Posterior cingulate gyrus (tissue), 11 donors: ENCODE data around the gene PTPRN2.

Source experiments
- DNase-seq, 10 donors: peaks; one replicate each; pipeline versions ENCODE4 v3.0.0 to v3.0.0-alpha.2; 2020 to 2021; ENCODE audit warnings: mixed read lengths in 3 of 10
- intact Hi-C: fragments of 100-400 bp; cut with DNase I; formaldehyde crosslinking; loops from one replicate; pipeline ENCODE4 v1.15.1; 2023

PTPRN2 gene

DNA sequence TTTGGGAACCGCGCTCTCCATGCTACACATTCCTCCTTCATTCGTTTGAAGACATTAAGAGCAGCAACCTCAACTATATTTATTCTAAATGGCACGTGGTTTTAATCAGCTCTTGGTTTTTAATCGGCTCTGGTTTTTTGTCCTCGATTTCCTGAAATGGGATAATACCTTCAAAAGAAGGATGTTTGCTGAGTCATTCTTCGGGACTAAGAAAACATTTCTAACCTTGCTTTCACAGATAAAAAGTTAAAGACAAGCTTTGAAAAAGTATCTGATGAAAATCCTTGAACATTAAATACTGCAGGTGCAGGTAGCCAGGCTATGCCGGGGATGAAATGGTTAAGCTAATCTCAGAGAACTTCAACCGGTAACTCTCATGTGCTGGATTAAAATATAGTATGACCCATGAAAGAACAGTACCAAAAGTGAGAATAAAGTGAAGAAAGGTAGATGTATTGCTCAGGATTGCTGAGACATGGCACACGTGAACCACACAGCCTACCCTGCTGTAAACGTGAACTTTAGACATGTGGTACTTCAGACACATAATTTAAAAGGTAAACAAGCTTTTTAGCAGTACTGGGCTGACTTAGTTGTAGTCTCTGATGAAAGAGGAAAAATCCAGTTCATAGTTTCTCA is 89.1 kb downstream of the PTPRN2 start:
- intact Hi-C loops = no loop called here
- no peak for DNase-seq

DNA sequence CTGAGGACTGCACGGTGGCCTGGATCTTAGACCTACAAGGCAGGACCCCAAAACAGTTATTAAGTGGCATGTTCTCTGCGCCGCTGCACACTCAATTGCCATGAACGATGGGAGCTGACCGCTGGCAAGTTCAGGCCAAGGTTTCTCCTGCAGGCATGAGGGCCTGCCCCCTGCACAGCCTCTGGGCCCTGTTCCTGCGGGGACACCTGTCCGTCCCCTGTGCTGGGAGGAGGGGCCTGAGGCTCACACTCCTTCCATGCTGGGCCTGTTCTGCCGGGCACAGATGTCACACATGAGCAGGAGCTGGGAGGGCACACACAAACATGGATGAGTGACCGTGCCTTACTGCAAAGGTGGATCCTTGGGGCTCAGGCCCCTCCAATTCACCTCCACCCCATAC is 90.0 kb downstream of the PTPRN2 start:
- intact Hi-C loops = no loop called here
- DNase-seq = peak in 1 of 10 donors; percentile 76

DNA sequence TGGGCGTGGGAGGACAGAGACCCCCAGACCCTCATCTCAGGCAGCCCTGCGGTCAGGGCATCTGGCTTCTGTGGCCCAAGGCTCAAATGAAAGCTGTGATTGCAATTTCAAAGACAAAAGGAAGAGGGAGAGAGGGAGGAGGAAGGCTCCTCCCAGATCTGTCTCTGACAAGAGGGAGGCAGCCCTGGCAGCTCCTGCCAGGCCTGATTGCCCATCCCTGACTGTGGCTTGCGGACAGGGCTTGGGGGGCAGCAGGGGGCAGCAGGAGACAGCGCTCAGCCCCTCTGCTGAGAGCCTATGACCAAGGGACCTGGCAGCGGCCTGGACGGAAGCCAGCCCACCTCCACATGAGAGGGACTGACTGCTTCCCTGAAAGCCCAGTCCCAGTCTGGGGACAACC is 91.8 kb downstream of the PTPRN2 start:
- peak in 3 of 10 donors; percentile 78 to 88 (median 86) for DNase-seq
- intact Hi-C loops = no loop called here

DNA sequence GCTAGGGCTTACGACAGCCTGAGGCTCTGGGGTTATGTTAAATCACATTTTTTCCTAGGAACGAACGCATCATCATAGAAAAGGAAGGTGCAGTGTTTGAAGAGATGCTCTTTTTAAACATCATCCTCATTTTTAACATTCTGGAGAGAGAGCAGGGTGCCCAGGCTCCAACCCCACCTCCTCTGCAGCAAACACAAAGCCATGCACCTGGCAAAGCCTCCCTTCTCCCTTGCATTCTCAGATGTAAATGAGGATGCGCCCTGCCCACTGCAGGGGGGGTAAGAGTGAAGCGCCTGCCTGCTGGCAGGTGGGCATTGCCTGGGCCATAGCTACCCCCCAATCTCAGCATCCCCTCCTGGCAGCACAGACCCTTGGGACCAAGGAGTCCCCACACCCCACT is 92.4 kb downstream of the PTPRN2 start:
- DNase-seq = peak in 4 of 10 donors; percentile 34 to 90 (median 81)
- intact Hi-C loops = no loop called here

DNA sequence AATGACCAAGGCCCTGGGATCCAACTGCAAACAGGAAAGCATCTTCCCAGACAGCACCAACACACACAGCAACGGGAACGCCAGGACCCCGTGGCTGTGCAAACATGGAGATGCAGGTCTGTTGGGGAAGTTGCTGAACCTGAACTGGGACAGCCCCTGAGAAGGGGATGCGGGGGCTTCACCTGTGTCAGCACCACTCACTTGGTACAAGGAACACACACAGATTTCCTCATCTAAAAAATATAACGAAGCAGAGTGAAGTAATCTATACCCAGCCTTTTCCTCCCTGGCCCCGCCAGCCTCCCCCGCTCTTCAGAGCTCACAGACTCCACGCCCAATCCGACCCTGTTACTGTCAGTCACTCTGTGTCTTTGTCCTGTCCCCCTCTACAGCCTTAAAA is 93.0 kb downstream of the PTPRN2 start:
- peak in 3 of 10 donors; percentile 48 to 52 (median 49) for DNase-seq
- intact Hi-C loops = no loop called here

DNA sequence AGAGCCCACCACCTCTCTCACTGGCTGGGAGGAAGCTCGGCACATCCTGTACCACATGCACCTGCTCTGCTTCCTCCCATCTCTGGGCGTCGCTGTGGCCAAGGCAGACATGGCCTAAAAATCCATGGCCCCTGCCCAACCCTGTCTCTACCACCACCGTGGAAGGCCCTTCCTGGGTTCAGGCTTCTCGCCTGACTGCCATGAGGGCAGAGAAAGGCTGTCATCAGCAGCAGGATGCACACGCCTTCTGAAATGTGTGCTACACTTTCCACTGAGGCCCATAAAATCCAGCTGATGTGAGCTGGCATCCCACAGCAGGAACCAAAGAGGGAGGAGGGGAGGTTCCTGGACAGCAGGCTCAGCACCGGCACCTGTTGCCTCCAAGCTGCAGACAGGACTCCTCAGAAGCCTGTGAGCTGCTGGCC is 93.4 kb downstream of the PTPRN2 start:
- DNase-seq = peak in 4 of 10 donors; percentile 46 to 89 (median 76)
- intact Hi-C loops = no loop called here

DNA sequence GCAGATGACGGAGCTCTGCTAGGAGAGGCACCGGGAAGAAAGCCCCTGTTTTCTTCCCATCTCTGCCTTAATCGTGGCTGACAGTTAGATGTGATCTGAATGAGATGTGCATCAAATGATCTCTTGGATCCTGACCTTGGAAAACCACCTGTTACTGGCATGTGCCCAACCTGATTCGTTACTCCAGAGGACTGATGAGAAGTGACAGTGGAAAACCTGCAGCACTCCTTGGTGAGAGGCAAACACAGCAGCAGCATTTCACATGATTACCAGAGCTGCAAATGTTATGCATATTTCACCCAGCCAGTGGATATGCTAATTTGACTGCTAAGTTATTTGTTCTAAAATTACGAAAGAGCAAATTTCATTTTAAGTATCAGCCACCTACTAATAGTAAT is 95.3 kb downstream of the PTPRN2 start:
- intact Hi-C loops = no loop called here
- DNase-seq = peak in 1 of 10 donors; percentile 41

DNA sequence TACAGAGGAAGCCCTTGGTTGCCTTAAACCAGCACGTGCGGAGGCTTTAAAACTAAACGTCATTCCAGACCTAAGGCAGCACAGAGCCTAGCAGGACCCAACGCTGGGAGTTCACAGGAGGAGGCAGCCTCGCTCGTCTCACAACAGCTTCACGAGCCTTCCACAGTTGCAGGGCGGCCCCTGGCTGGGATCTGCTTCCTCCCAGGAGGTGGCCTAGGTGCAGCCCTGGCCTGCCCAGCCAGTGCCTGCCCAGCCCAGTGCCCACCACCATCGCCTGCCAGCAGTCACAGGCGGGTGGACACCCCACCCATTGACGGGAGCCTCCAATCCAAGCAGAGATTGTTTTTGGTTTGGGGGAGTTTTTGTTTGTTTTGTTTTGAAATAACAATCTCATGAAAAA is 96.5 kb downstream of the PTPRN2 start:
- DNase-seq = peak in 1 of 10 donors; percentile 60
- intact Hi-C loops = no loop called here

DNA sequence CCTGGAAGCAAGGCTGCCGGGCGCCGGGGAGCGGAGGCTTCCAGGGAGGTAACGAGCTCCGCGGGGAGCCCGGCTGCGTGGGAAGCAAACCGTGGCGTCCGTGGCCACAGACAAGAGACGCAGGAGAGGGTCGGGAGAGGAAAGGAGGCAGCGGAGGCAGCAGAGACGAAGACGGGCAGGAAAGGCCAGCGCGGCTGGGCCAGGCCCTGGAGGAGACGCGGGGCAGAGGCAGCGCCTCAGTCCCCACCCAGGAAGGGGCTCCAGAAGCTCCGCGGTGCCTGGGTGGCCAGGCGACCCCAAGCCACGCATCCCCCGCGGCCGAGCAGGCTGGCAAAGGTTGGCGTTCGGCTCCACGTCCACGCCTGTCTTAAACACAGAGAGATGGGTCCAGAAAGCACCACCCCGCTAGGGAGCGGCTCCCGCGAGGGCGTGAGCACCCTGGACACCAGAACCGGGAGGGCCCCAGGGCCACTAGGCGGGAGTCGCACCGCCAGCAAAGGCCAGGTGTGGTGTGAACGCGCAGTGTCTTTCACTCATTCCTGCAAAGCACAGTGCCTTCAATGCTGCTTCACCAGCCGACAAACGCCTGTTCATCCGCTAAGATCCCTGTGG is 97.3 kb downstream of the PTPRN2 start:
- DNase-seq = peak in 2 of 10 donors; percentile 73 to 82

DNA sequence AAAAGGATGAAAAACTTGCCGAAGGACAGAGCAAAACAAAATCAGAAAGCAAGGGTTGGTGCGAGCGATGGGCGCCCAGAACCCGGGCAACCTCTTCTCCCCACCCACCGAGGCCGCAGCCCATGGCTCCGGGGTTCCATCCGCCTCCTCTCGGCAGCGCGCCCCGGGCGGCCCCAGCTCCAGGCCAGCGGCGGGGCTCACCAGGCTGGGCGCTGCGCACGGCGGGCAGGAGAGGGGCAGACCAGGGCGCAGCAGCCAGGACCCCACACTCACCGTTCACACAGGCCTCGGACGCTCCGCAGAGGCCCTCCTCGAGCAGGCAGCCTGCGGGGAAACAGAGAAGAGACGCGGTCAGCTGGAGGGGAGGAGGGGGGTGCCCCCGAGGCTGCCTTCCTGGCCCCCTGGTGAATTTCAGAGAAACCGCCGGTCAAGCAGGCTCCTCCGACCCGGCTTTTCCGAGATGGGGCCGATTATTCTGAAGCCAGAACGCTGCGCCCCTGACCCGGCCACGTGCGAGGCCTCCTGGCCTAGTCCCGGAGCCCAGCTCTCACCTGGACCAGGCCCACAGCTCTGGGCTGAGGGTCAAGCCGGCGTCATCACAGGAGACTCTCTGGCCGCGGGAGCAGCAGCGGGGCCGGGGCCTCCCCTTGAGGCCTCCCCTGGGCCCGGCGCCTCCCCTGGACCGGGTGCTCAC is 98.0 kb downstream of the PTPRN2 start:
- peak in 1 of 10 donors; percentile 45 for DNase-seq
- intact Hi-C loops = no loop called here

More for the DNA sequence above, 97.3 kb downstream of the PTPRN2 start:
- intact Hi-C loops = no loop called here

DNA sequence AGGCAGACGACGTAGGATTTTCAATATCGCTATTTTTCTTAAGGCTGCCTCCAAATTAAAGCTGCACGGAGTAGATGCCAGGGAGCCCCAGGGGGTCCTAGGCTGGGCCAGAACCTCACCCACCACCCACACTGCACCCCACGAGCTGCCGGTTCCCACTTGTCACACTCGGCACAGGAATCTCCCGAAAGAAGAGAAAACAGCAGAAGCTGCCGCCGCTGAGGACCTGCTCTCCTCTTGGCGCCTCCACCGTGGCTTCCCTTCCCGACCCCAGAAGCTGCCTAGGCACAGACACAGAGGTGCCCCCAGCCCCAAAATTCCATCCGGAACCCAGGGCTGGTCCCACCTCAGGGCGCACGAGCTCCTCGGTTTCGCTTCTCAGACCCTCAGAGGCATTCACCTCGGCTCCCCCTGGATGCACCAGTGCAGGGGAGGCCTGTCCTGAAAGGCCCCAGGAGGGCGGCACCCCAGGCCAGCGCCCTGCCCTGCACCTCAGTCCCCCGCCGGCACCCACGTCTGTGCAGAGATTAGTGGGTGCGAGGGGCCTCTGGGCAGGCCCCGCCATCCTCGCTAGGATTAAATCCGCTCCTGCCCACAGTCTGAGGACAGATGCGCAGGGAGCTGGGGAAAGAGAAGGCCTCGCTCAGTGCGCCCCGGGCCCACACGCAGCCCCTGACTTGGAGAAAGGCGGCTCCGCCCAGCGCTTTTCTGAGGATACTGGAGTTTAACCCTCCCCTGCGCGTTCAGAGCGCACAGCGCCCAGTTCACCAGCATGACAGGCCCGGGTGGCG is 99.2 kb downstream of the PTPRN2 start:
- peak in 2 of 10 donors; percentile 74 to 78 for DNase-seq
- intact Hi-C loops = no loop called here

DNA sequence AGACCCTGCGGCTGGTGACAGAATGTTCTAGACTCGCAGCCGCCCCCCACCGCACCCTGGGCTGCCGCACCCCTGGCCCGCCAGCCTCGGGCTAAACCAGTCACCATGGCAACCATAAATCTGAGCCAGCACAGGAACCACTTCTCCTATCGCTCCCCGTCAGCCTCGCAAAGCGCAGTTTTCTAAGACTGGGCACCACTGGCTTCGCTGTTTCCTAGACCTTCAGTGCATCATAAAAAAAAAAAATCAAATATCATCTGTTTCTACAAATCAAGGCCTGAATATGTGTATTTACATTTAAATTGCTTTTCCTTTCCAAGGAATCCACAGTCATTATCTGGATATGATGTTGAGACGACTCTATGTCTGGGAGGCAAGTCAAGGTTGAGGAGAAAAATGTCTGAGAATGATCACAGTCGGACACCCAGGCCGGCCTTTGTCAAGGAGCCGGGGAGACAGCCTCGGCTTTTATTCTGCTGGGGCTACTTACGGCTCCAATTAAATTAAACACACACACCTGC is 99.9 kb downstream of the PTPRN2 start:
- peak in 3 of 10 donors; percentile 39 to 88 (median 88) for DNase-seq
- intact Hi-C loops = no loop called here

DNA sequence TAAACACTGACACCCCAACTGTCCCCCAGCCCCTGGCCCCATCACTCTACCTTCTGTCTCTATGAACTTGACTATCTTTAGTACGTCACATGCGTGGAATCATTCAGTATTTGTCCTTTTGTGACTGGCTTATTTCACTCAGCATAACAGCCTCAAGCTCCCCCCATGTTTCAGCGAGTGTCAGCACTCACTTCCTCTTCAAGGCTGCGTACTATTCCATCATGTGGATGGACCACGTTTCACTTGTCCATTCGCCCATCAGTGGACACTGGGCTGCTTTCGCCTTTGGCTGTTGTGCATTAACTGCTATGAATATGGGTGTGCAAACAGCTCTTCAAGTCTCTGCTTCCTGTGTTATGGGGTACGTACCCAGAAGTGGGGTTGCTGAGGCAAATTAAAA is 100.7 kb downstream of the PTPRN2 start:
- intact Hi-C loops = no loop called here
- peak in 1 of 10 donors; percentile 33 for DNase-seq

DNA sequence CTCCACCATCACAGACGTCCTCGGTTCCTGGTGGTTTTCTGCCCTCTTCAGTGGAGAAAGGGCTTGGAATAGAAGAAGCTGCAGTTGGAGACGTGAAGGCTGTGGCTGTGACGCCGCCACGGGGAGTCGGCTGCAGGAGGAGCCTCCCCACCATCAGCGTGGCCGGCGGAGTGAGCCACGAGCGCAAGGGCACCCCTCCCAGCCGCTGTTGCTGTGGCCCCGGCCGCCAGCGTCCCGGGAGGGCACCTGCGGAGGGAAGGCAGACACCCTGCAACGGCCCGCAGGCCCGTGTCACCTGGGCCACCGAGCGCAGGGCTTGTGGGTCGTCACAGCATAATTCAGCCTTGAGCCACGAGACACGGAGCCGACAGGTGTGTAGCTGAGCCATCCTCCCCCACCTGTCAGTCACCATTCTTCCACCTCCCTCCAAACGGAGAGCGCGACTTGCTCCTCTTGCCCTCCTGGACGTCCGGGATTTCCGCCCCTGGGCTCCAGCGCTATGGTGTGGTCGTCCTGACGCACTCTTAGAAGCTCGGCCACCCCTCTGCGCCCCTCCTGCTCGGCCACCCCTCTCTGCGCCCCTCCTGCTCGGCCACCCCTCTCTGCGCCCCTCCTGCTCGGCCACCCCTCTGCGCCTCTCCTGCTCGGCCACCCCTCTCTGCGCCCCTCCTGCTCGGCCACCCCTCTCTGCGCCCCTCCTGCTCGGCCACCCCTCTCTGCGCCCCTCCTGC is 102.7 kb downstream of the PTPRN2 start:
- intact Hi-C loops = no loop called here
- peak in 1 of 10 donors; percentile 59 for DNase-seq

DNA sequence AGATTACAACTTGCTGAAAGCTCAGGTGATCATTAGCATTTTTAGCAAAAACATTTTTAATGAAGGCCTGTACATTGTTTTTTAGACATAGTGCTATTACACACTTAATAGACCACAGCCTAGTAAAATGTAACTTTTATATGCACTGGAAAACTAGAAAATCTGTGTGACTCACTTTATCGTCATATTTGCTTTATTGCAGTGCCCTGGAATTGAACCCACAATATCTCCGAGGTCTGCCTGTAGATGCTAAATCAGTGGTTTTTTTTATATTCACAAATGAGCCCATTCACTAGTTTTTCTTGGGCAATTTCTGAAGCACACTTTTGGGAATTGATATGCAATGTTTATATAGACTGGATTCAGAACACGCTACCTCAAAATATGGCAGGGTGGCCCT is 105.1 kb downstream of the PTPRN2 start:
- no peak for DNase-seq
- intact Hi-C loops = no loop called here

DNA sequence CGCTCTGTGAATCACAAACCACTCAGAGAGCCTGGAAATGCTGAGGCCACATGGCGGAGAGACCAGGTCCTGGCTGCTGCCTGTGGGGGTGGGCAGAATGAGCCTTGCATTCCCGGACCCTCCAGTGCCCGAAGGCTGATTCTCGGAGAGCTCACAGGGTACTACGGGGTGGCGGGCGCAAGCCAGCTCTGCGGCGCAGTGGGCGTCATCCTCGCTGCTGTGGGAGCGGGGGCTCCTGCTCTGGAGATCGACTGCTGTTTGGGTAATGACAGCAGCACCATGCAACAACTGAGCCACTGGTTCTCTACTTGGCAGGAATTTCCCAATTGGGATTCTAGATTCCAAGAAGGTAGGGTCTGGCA is 108.0 kb downstream of the PTPRN2 start:
- intact Hi-C loops = no loop called here
- peak in 1 of 10 donors; percentile 82 for DNase-seq

DNA sequence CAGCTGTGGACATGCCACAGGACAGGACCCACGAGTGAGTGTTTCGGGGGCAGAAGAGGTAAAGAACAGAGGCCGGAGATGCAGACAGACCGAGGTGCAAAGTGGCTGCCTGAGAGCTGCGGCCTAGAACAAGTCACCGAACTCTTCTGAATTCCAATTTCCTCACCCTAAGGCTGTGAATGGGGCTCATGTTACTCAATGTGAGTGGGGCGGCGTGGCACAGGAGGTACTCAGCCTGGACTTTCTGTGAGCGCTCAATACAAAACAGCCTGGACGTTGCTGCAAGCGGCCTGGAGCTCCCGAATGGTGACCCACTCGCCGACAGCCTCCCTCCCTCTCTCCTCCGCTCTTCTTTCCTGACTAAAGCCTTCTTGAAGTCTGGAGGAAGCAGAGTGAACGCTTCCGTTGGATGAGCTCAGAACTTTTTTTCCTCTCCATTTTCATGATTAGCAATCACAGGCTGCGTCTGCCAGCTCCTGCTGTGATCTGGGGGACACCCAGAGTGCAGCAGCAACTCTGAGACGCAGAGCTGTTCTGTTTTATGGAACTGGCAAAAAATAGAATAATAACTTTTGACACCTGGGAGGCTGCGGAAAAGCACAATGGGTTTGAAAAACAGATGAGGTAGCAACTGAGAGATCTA is 108.5 kb downstream of the PTPRN2 start:
- DNase-seq = peak in 1 of 10 donors; percentile 74
- intact Hi-C loops = no loop called here

DNA sequence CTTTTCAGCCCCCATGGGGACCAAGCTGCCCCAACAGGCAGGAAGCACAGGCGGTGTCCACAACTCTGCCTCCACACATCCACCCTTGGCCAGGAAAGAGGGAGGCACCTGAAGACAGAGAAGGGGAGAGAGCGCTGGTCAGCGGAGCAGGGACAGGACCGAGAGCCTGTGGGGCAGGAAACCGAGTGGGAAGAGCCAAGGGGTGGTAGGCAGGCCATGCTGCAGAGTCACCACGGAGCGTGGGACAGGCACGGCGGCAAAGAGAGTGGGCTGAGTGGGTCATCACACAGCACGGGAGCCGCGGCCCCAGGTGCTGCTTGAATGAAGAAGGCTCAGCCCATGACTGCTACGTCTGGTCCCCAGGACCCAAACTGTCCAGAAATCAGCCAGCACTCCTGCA is 109.8 kb downstream of the PTPRN2 start:
- peak in 1 of 10 donors; percentile 73 for DNase-seq

DNA sequence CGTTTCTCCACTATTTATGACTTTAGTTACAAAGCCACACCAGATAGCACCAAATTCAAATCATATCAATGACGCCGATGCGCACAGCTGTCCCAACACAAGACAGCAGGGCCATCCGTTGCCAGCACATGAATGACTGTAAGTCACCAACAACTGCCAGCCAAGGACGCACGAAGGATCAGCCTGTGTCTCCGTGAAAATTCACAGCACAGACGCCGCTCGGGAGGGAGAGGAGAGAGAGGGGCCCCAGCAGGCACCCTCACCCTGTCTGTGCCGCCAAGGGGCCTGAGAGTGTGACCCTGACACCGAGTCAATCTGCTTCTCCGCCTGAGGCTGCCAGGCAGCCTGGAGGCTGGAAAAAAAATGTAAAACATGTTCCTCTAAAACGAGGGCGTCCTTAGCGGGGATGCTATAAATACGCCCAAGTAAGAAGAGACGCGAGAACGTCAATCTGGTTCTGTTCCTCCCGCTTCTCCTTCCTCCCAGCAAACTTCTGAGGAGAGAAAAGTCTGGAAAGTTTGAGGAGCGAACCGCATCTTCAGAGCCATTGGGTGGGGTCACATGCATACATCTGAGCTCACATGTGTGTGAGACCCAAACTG is 111.2 kb downstream of the PTPRN2 start:
- DNase-seq = peak in 3 of 10 donors; percentile 36 to 87 (median 67)

More for the DNA sequence above, 109.8 kb downstream of the PTPRN2 start:
- intact Hi-C loops = no loop called here

More for the DNA sequence above, 111.2 kb downstream of the PTPRN2 start:
- intact Hi-C loops = no loop called here
